NCI-H1436 (cell line): ENCODE data around the gene ADCY7.

Experiments
- DNase-seq: peaks from one replicate; lab custom pipeline; 2025; lab: John Stamatoyannopoulos, UW

Gene ADCY7

DNA sequence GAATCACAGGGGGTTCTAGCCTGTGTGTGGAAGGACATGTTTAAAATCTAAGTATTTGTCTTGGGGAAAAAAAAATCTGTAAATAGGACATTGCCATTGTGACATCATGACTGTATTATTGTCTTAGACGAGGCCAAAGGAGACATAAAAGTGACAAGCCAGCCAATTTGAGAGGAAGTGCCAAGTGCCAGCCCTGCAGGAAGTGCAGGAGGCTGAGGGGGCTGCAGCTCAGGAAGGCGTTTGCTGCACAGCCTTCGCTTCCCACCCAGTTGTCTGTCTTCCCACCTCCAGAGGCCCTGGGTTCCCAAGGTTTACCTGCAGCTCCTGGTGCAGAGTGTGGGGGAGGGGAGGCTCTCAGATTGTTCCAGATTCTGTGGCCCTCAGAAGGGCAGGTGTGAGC, 1.3 kb downstream of the ADCY7 start:
- no peak for DNase-seq

- no peak for DNase-seq
Observed at GRCh38 chr16:50268352-50268751, 2.0 kb downstream of the ADCY7 start.

- DNase-seq = no peak
Observed at GRCh38 chr16:50269061-50269705, 2.8 kb downstream of the ADCY7 start.

GRCh38 chr16:50269769-50270509, 3.6 kb downstream of the ADCY7 start:
- DNase-seq = no peak

- DNase-seq = no peak
Observed at GRCh38 chr16:50270510-50271147, 4.3 kb downstream of the ADCY7 start.

DNA sequence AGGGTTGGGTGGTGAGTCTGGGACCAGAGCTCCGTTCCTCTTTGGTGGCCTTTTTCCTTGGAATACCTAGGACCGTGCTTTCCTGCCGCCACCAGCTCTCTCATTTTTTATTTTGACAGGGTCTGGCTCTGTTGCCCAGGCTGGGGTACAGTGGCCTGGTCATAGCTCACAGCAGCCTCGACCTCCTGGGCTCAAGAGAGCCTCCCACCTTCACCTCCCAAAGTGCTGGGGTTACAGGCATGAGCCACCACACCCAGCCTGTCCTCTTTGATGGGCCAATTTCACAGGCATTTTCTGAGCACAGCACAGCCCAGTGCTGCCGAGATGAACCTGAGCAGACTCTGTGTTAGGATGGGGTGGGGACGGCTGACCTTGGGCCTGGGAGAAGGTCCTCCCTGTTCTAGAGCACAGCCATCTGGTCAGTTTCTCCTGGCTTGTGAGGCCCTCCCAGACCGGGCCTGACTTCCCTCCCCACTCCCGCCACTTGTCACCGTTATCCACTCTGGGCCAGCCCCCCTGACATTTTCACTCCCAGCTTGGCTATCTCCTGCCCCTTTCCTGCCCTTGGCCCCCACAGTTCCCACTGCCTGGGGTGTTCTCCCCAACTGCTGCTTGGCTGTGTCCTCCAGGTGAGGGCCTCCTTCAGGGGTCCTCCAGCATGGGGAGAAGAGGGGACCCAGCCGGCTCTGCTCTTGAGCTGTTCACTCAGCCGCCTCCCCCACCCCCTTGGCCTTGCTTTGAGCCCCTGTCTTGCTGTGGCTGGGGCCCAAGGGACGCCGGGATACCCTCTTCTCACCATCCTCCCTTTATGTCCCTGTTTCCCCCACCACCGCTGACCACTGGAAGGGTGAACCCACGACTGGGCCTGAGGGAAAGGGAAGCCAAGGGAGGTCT, 5.0 kb downstream of the ADCY7 start:
- DNase-seq = no peak

- no peak for DNase-seq
Observed at GRCh38 chr16:50272111-50272571, 5.8 kb downstream of the ADCY7 start.

DNA sequence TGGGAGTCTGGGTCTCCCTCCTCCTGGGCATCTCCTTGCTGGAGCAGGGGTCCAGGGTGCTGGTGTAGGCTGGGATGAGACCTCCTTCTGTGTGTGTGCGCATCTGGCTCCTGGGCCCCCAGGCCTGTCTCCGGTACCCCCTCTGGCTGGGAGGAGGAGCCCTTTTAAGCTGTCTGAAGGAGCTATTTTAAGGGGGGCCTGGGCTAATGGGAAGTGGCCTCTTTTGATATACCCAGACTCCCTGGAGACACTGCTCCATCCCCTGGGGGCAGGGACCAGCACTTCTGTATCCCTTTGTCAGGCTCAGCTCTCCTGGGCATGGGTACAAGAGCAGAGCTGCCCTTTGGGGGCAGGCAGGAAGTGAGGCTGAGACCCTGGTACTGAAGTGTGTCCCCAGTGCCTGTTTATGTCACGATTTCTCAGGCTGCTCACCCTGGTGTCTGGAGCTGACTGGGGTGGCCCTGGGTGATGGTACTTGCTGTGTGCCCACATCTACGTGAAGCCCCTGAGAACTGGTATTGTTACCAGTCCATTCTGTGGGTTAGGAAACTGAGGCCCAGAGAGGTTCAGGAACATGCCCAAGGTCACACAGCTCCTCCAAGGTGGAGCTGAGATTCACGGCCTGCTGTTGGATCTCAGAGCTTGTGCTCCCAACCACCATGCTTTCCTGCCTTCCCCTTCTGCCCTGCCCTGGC, 6.5 kb downstream of the ADCY7 start:
- peak; percentile 42 for DNase-seq

GRCh38 chr16:50273382-50273690, 7.0 kb downstream of the ADCY7 start:
- DNase-seq = no peak

GRCh38 chr16:50273888-50274325, 7.6 kb downstream of the ADCY7 start:
- no peak for DNase-seq

GRCh38 chr16:50274326-50275097, 8.2 kb downstream of the ADCY7 start:
- no peak for DNase-seq

GRCh38 chr16:50275098-50275415, 8.7 kb downstream of the ADCY7 start:
- DNase-seq = no peak

- DNase-seq = no peak
Observed at GRCh38 chr16:50275428-50276325, 9.3 kb downstream of the ADCY7 start.

- no peak for DNase-seq
Observed at GRCh38 chr16:50276326-50276640, 9.9 kb downstream of the ADCY7 start.

DNA sequence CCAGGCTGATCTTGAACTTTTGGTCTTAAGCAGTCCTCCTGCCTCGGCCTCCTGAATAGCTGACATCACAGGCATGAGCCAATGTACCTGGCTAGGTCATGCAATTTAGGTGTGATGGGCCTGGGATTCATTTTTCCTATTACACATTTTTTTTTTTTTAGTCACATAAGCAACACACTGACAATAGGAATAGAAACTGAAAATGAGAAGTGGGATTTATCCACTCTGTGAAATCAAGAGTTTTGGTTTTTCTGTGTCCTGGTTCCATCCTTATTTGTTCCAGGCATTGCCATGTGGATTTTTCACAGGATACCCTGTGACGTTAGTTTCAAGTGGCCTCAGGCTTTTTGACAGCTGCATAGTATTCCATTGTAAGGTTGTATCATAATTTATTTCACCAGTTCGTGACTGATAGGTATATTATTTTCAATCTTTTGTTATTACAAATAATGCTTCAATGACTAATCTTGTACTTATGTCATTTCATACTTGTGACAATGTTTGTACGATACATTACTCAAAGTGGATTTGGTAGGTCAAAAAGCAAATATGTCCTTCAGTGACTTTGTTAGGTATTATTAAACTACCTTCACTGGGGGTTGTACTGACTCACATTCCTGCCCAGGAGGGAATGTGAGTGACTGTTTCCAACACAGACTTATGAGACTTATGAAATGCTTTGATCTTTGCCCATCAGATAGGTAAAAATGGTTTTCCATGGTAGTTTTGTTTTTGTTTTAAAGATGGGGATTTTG, 10.6 kb downstream of the ADCY7 start:
- no peak for DNase-seq

GRCh38 chr16:50278251-50278650, 11.9 kb downstream of the ADCY7 start:
- no peak for DNase-seq

DNA sequence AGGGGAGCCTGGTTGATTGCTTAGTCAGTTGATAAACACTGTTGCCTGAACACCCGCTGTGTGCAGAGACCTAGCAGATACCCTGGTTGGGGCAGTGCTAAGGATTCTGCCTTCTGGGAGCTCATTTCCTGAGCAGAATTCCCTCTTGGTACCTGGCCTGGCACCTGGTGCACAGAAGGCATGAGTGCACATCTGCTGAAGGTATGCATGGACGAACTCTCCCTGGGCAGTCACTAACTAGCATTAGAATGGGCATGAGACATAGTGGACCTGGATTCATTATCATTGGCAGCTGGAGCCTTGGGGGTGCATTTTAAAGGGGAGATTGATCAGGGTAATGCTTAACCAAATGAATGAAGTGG, 13.1 kb downstream of the ADCY7 start:
- no peak for DNase-seq

DNA sequence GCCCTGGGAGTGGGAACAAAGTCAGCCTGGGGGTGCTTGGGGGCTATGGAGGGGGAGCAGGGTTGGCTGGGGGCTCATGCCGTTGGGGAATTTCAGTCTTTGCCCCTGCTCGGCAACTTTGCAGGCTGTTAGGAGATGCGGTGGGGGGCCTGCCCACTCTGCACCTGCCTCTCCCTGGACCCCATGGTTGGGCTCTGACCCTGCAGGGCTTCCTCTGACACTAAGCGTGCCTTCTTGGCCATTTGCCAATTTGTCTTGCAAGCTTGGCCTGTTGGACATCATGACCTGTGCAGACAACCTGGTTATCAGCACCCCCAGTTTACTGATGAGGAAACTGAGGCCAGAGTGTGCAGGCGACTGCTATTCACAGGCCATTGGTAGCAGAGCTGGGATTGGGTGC, 14.6 kb downstream of the ADCY7 start:
- no peak for DNase-seq

DNA sequence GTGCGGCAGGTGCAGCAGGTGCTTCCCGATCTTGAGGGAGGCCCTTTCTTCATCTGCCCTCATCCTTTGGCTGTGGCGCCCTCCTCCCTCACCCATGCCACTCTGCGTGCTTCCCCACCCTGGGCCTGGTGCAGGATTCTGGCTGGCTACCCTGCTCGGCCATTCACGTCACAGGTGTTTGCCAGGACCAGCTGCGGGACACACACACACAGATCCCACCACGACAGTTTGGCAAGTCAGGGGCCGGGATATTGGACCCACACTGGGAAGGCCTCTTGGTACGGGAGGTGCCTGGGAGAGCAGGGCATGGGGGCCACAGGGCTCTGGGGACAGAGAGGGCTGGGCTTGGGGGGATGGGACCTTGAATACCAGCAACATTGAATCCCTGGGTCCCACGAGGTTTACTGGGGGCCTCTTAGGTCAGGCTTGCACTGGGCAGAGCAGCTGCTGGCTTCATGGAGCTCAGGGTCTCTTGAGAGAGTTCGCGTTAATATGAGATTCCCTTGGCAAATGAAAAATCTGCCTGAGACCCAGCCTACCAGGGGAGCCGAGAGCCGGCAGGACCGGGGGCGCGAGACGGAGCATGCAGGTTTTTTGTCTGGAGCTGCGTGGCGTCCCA, 15.1 kb downstream of the ADCY7 start:
- no peak for DNase-seq
